SK-N-SH (cell line): Measurements from ENCODE around the gene ASB3. TPM values are rescaled to one million over a fixed set of nuclear protein-coding genes. Genes with fewer than 3 reads are reported as not detected.

Experiments used
- CTCF ChIA-PET: fragments of 300-600, 350-600 bp; formaldehyde crosslinking; extraction: SDS; loops from one replicate; lab custom pipeline; 2021; lab: Yijun Ruan, JAX
- POLR2A ChIA-PET: fragments of 350-600 bp; sonication (Branson Sonifier 250); formaldehyde crosslinking; extraction: SDS; loops from one replicate; lab custom pipeline; 2020; ENCODE audit warnings: antibody characterized with exemption, inconsistent platforms; lab: Yijun Ruan, JAX
- DNase-seq: peaks from one replicate; pipeline ENCODE4 v3.0.0; 2012
- H2AFZ ChIP-seq: fragments of 200-600 bp; sonication (generic); 2 replicates; pipeline ENCODE4 v1.8.1; 2016; ENCODE audit warnings: antibody characterized with exemption, mild to moderate bottlenecking, low read depth
- H3F3A ChIP-seq: fragments of 200-600 bp; sonication (generic); replicated peaks from 2 replicates; pipeline ENCODE3; 2016; ENCODE audit warnings: antibody characterized with exemption, mild to moderate bottlenecking; ENCODE audit not compliant: insufficient read depth
- H3K27ac ChIP-seq, 2 experiments: fragments of 200-500 bp in 1 of 2; fragments of 200-600 bp in 1 of 2; sonication (Bioruptor generic) in 1 of 2; sonication (generic), shearing (Covaris generic) in 1 of 2; 2 replicates each; pipeline versions ENCODE4 v1.5.1 to v1.6.1; 2014 to 2016; ENCODE audit warnings: low read depth in 2 of 2, inconsistent platforms in 1 of 2, low read length in 1 of 2, mild to moderate bottlenecking in 1 of 2, mixed read lengths in 1 of 2
- H3K27me3 ChIP-seq: fragments of 200-600 bp; sonication (generic), shearing (Covaris generic); 2 replicates; pipeline ENCODE4 v1.6.1; 2016; ENCODE audit warnings: mixed run types; ENCODE audit not compliant: insufficient read depth
- H3K36me3 ChIP-seq, 2 experiments: fragments of 200-500 bp in 1 of 2; fragments of 200-600 bp in 1 of 2; sonication (Bioruptor generic) in 1 of 2; sonication (generic) in 1 of 2; replicated peaks in 1 of 2; 2 replicates each; pipeline versions ENCODE3 to v1.5.1; 2014 to 2016; ENCODE audit warnings: low read length in 1 of 2, mild to moderate bottlenecking in 1 of 2; ENCODE audit not compliant: insufficient read depth in 2 of 2, control insufficient read depth in 1 of 2
- H3K4me1 ChIP-seq, 2 experiments: fragments of 200-500 bp in 1 of 2; fragments of 200-600 bp in 1 of 2; sonication (Bioruptor generic) in 1 of 2; sonication (generic), shearing (Covaris generic) in 1 of 2; 2 replicates each; pipeline versions ENCODE4 v1.5.1 to v1.6.1; 2014 to 2016; ENCODE audit warnings: low read depth in 1 of 2, low read length in 1 of 2, mixed run types in 1 of 2; ENCODE audit not compliant: insufficient read depth in 2 of 2, control insufficient read depth in 1 of 2
- H3K4me2 ChIP-seq: fragments of 200-600 bp; sonication (generic), shearing (Covaris generic); 2 replicates; pipeline ENCODE4 v1.6.1; 2017; ENCODE audit warnings: mixed run types
- H3K4me3 ChIP-seq, 2 experiments: fragments of 200-500 bp in 1 of 2; fragments of 200-600 bp in 1 of 2; sonication (Bioruptor generic) in 1 of 2; sonication (generic), shearing (Covaris generic) in 1 of 2; 2 replicates each; pipeline versions ENCODE4 v1.5.1 to v1.8.1; 2014 to 2016; ENCODE audit warnings: low read depth in 2 of 2, inconsistent platforms in 1 of 2, low read length in 1 of 2, mild to moderate bottlenecking in 1 of 2, mixed read lengths in 1 of 2, moderate library complexity in 1 of 2
- H3K79me2 ChIP-seq: fragments of 200-600 bp; sonication (generic); 2 replicates; pipeline ENCODE4 v1.8.1; 2017; ENCODE audit warnings: mild to moderate bottlenecking; ENCODE audit not compliant: insufficient read depth
- H3K9ac ChIP-seq: fragments of 200-600 bp; sonication (generic); 2 replicates; pipeline ENCODE4 v1.6.1; 2017; ENCODE audit warnings: mixed run types
- H3K9me2 ChIP-seq: fragments of 200-600 bp; sonication (generic); 2 replicates; pipeline ENCODE4 v1.6.1; 2017; ENCODE audit warnings: mixed run types
- H3K9me3 ChIP-seq: fragments of 200-600 bp; sonication (generic); 2 replicates; pipeline ENCODE4 v1.6.1; 2017; ENCODE audit warnings: mixed run types, mild to moderate bottlenecking, moderate library complexity
- H4K20me1 ChIP-seq: fragments of 200-600 bp; sonication (generic); 2 replicates; pipeline ENCODE4 v1.6.1; 2017; ENCODE audit warnings: mild to moderate bottlenecking, mixed run types; ENCODE audit not compliant: insufficient read depth
- FOSL2 ChIP-seq: IDR thresholded peaks from 2 replicates; pipeline ENCODE4 v1.4.0; 2012; ENCODE audit warnings: low read depth, mild to moderate bottlenecking, moderate library complexity, borderline replicate concordance
- FOXM1 ChIP-seq: IDR thresholded peaks from 2 replicates; pipeline ENCODE4 v1.4.0; 2012; ENCODE audit warnings: low read depth, mild to moderate bottlenecking
- GABPA ChIP-seq: IDR thresholded peaks from 2 replicates; pipeline ENCODE4 v1.4.0; 2012; ENCODE audit warnings: low read depth, mild to moderate bottlenecking
- GATA2 ChIP-seq: sonication (generic); formaldehyde crosslinking; IDR thresholded peaks from 2 replicates; pipeline ENCODE4 v1.5.0; 2020; ENCODE audit warnings: mild to moderate bottlenecking, missing genetic modification reagents
- IRF3 ChIP-seq: fragments of 150-350 bp; IDR thresholded peaks from 2 replicates; pipeline ENCODE4 v1.6.1; 2016; ENCODE audit warnings: mild to moderate bottlenecking, low read depth, low read length
- MEF2A ChIP-seq: IDR thresholded peaks from 2 replicates; pipeline ENCODE4 v1.4.0; 2012; ENCODE audit warnings: low read depth, borderline replicate concordance
- MXI1 ChIP-seq: IDR thresholded peaks from 2 replicates; pipeline ENCODE4 v1.6.1; 2012; ENCODE audit warnings: mild to moderate bottlenecking, low read depth, low read length, improper control_type of control experiment
- NFIC ChIP-seq: IDR thresholded peaks from 2 replicates; pipeline ENCODE4 v1.4.0; 2012; ENCODE audit warnings: borderline replicate concordance
- PBX3 ChIP-seq: IDR thresholded peaks from 2 replicates; pipeline ENCODE4; 2012
- RXRA ChIP-seq: IDR thresholded peaks from 2 replicates; pipeline ENCODE4 v1.4.0; 2012; ENCODE audit warnings: low read depth, mild to moderate bottlenecking, borderline replicate concordance
- SMC3 ChIP-seq: IDR thresholded peaks from 2 replicates; pipeline ENCODE4 v1.6.1; 2012; ENCODE audit warnings: low read depth, low read length, improper control_type of control experiment
- TAF1 ChIP-seq: IDR thresholded peaks from 2 replicates; pipeline ENCODE4 v1.6.1; 2012; ENCODE audit warnings: low read depth, mild to moderate bottlenecking, low read length, moderate library complexity, borderline replicate concordance
- TCF12 ChIP-seq: IDR thresholded peaks from 2 replicates; pipeline ENCODE4 v1.4.0; 2012
- YY1 ChIP-seq: IDR thresholded peaks from 2 replicates; pipeline ENCODE4 v1.4.0; 2012; ENCODE audit warnings: low read depth, mild to moderate bottlenecking
- WGBS: methylation state at CpG from one replicate; pipeline ENCODE4 v1.1.6; 2017; ENCODE audit warnings: low lambda C conversion rate; 5-methylcytosine and 5-hydroxymethylcytosine counted together
- polyA plus RNA-seq, 3 experiments: library from polyadenylated mRNA; depleted of rRNA; stranded (reverse); fragments of >200 nt; gene quantifications; 2 replicates each; pipeline ENCODE4 v1.2.3, GENCODE V29; 2012
- TF ChIP-seq, protein P1 (sequence below): IDR thresholded peaks from 2 replicates; pipeline ENCODE4 v1.4.0; 2012; ENCODE audit warnings: low read depth, borderline replicate concordance

The ASB3 gene
- polyA plus RNA-seq, 1 of the 3 experiments (the other 2 are of a cell fraction): 16.2 TPM

- no peak for TF ChIP-seq IRF3
Measured at GRCh38 chr2:53793821-53794220, 7.1 kb upstream of the ASB3 start (continued).

DNA sequence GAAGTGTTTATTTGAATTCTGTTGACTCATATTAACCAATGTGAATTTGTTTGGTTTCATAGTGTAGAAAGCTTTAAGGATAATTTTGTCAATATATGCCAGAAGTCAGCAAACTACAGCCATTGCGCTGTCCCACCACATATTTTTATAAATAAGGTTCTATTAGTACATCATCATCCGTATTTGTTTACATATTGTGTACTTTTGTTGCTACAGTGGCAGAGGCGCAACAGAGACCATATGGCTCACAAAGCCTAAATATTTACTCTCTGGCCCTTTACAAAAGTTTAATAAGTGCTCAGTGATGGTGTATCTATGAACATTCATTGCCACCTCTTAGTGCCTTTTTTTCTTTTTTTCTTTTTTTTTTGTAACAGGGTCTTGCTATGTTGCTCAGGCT is 6.5 kb upstream of the ASB3 start:
- Histone ChIP-seq H3K9ac (no peak overlapping the region), H3K4me2 (no peak overlapping the region), H3K79me2 (peaks cover 63% of the 10 kb centered on the region), H3K4me1 (peaks cover 2 to 4% of the 10 kb centered on the region in 2 experiments; a peak in 3 of 4 replicates), H3K27me3 (no peaks in the 10 kb centered on the region), H3K27ac (no peak overlapping the region), H3K9me3 (no peaks in the 10 kb centered on the region), H3K36me3 (peaks cover 33 to 52% of the 10 kb centered on the region in 2 experiments), H2AFZ (no peak overlapping the region), H3F3A (peaks cover 2% of the 10 kb centered on the region), H3K4me3 (no peak overlapping the region), H4K20me1 (peaks cover 15% of the 10 kb centered on the region), H3K9me2 (no peaks in the 10 kb centered on the region; the same call in 1 of the 2 replicates)
- 97% methylated on average over 3 of the region's 3 CpGs for WGBS
- CTCF ChIA-PET: no interaction called here
- DNase-seq: no peak
- no peak for TF ChIP-seq PBX3
- TF ChIP-seq TAF1: no peak
- no peak for TF ChIP-seq TCF12
- no peak for TF ChIP-seq IRF3
- TF ChIP-seq FOXM1: no peak
- no peak for TF ChIP-seq NFIC
- TF ChIP-seq FOSL2: no peak
- TF ChIP-seq GATA2 (CRISPR knock-in tag): no peak
- TF ChIP-seq, protein P1, sequence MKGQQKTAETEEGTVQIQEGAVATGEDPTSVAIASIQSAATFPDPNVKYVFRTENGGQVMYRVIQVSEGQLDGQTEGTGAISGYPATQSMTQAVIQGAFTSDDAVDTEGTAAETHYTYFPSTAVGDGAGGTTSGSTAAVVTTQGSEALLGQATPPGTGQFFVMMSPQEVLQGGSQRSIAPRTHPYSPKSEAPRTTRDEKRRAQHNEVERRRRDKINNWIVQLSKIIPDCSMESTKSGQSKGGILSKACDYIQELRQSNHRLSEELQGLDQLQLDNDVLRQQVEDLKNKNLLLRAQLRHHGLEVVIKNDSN: no peak
- TF ChIP-seq SMC3: no peak
- TF ChIP-seq RXRA: no peak
- no peak for TF ChIP-seq GABPA
- TF ChIP-seq MXI1: no peak
- no peak for TF ChIP-seq YY1
- TF ChIP-seq MEF2A: no peak
- POLR2A ChIA-PET: no interaction called here
